Endodermal cell (in vitro differentiated cells): ENCODE data around the gene LRRC26. TPM values are rescaled to one million over a fixed set of nuclear protein-coding genes. Genes with fewer than 3 reads are reported as not detected.

ENCODE experiments used
- DNase-seq: peaks from one replicate; pipeline ENCODE4 v3.0.0-alpha.2; 2017
- H3K27ac ChIP-seq: 2 replicates; pipeline ENCODE4 v1.5.1; 2013; ENCODE audit warnings: mild to moderate bottlenecking, low read depth, low read length, moderate library complexity
- H3K27me3 ChIP-seq: 2 replicates; pipeline ENCODE4 v1.6.1; 2013; ENCODE audit warnings: mild to moderate bottlenecking, low read length, moderate library complexity; ENCODE audit not compliant: insufficient read depth, control insufficient read depth, poor library complexity, severe bottlenecking
- H3K36me3 ChIP-seq: 2 replicates; pipeline ENCODE4 v1.7.0; 2013; ENCODE audit warnings: mild to moderate bottlenecking, low read length, moderate library complexity; ENCODE audit not compliant: control insufficient read depth, insufficient read depth
- H3K4me1 ChIP-seq: one replicate; pipeline ENCODE4 v1.7.0; 2013; ENCODE audit warnings: low read length; ENCODE audit not compliant: control insufficient read depth, insufficient read depth
- H3K4me3 ChIP-seq: 2 replicates; pipeline ENCODE4 v1.5.1; 2013; ENCODE audit warnings: mild to moderate bottlenecking, low read length, moderate library complexity
- H3K9ac ChIP-seq: 2 replicates; pipeline ENCODE4 v1.6.1; 2013; ENCODE audit warnings: mild to moderate bottlenecking, low read length, moderate library complexity; ENCODE audit not compliant: poor library complexity, severe bottlenecking; ENCODE audit errors: extremely low read depth
- H3K9me3 ChIP-seq: 2 replicates; pipeline ENCODE4 v1.6.1; 2013; ENCODE audit warnings: mild to moderate bottlenecking, low read length, moderate library complexity; ENCODE audit not compliant: control insufficient read depth
- H3K27ac Mint-ChIP-seq: 2 replicates; pipeline ENCODE4 v1.8.0; 2020; ENCODE audit warnings: mixed read lengths
- H3K27me3 Mint-ChIP-seq: 2 replicates; pipeline ENCODE4 v1.8.0; 2021; ENCODE audit warnings: mild to moderate bottlenecking, mixed read lengths; ENCODE audit not compliant: insufficient read depth
- H3K36me3 Mint-ChIP-seq: 2 replicates; pipeline ENCODE4 v1.8.0; 2020; ENCODE audit warnings: low read depth, mixed read lengths
- H3K4me1 Mint-ChIP-seq: 2 replicates; pipeline ENCODE4 v1.8.0; 2020; ENCODE audit warnings: mixed read lengths
- H3K4me3 Mint-ChIP-seq: 2 replicates; pipeline ENCODE4 v1.8.0; 2020; ENCODE audit warnings: mild to moderate bottlenecking, moderate library complexity, mixed read lengths
- H3K9me3 Mint-ChIP-seq: 2 replicates; pipeline ENCODE4 v1.8.0; 2020; ENCODE audit warnings: mild to moderate bottlenecking, mixed read lengths
- WGBS, 2 experiments: methylation state at CpG; one replicate each; pipeline versions ENCODE4 v1.1.5 to v1.1.7; 2013; ENCODE audit warnings: missing lambda C conversion rate in 2 of 2, mixed read lengths in 1 of 2; ENCODE audit not compliant: insufficient coverage in 1 of 2, insufficient read length in 1 of 2; 5-methylcytosine and 5-hydroxymethylcytosine counted together
- total RNA-seq, 2 donors: library from RNA; stranded (reverse); fragmentation: NEBNext Ultra II Directional in 1 of 2; extraction: Animal tissue kit (Norgen Biotek cat#: 25700) in 1 of 2; gene quantifications; 2 replicates in 1 of 2; 3 replicates in 1 of 2; pipeline ENCODE4 v1.2.1, GENCODE V29; 2021
- TF ChIP-seq, protein P1 (sequence below): fragments of 200-600 bp; sonication (generic); conservative IDR thresholded peaks from 2 replicates; pipeline ENCODE4 v1.5.0; 2021; ENCODE audit warnings: antibody characterized with exemption, mild to moderate bottlenecking

The LRRC26 gene
- total RNA-seq, 2 donors from 2014 or later: 0.53 TPM; not detected in 1

DNA sequence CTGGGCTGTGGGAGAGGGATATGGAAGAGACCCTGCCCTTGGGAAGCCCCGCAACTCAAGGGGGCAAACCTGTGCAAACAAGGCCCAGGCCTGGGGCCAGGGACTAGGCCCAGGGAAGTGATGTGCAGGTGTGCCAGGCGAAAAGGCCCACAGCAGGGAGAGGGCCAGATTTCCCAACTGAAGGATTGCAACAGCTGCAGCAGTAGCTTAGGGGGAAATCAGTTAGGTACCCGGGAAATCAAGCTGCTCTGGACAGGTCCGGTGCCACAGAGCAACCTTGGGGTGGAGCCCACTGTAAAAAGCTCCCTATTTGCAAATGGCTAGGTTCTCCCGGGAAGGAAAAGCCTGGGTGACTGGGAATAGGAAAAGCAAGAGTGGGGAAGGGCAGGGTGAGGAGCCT is 20.5 kb downstream of the LRRC26 start:
- H3K4me3 ChIP-seq: no peak overlapping the region
- Mint-ChIP-seq H3K4me1 (no peaks in the 10 kb centered on the region), H3K36me3 (no peaks in the 10 kb centered on the region), H3K9me3 (no peaks in the 10 kb centered on the region), H3K27me3 (peaks cover 14% of the 10 kb centered on the region), H3K27ac (no peak overlapping the region), H3K4me3 (no peak overlapping the region)
- no peaks in the 10 kb centered on the region for H3K36me3 ChIP-seq
- H3K4me1 ChIP-seq: no peaks in the 10 kb centered on the region
- DNase-seq: no peak
- peaks cover 14% of the 10 kb centered on the region for H3K27me3 ChIP-seq
- TF ChIP-seq, protein P1, sequence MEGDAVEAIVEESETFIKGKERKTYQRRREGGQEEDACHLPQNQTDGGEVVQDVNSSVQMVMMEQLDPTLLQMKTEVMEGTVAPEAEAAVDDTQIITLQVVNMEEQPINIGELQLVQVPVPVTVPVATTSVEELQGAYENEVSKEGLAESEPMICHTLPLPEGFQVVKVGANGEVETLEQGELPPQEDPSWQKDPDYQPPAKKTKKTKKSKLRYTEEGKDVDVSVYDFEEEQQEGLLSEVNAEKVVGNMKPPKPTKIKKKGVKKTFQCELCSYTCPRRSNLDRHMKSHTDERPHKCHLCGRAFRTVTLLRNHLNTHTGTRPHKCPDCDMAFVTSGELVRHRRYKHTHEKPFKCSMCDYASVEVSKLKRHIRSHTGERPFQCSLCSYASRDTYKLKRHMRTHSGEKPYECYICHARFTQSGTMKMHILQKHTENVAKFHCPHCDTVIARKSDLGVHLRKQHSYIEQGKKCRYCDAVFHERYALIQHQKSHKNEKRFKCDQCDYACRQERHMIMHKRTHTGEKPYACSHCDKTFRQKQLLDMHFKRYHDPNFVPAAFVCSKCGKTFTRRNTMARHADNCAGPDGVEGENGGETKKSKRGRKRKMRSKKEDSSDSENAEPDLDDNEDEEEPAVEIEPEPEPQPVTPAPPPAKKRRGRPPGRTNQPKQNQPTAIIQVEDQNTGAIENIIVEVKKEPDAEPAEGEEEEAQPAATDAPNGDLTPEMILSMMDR: no peak
- no peak overlapping the region for H3K27ac ChIP-seq
- WGBS, 2 experiments: 81 to 83% methylated on average over 5 of the region's 5 CpGs
- H3K9ac ChIP-seq: no peak overlapping the region
- no peaks in the 10 kb centered on the region for H3K9me3 ChIP-seq

- no peaks in the 10 kb centered on the region for H3K36me3 ChIP-seq
- H3K9ac ChIP-seq: no peak overlapping the region
- no peaks in the 10 kb centered on the region for H3K9me3 Mint-ChIP-seq
- TF ChIP-seq, protein P1: no peak
- H3K4me3 ChIP-seq: no peak overlapping the region
- peaks cover 20% of the 10 kb centered on the region for H3K27me3 ChIP-seq
- H3K27ac ChIP-seq: no peak overlapping the region
- H3K4me3 Mint-ChIP-seq: no peak overlapping the region
- peaks cover 21% of the 10 kb centered on the region for H3K27me3 Mint-ChIP-seq
- no peaks in the 10 kb centered on the region for H3K4me1 ChIP-seq
- H3K4me1 Mint-ChIP-seq: no peaks in the 10 kb centered on the region
- no peaks in the 10 kb centered on the region for H3K9me3 ChIP-seq
- H3K27ac Mint-ChIP-seq: no peak overlapping the region
- WGBS, 2 experiments: 90% methylated on average over 15 to 19 of the region's 19 CpGs
- DNase-seq: no peak
- no peaks in the 10 kb centered on the region for H3K36me3 Mint-ChIP-seq
Observed at GRCh38 chr9:137148661-137149060, 21.2 kb downstream of the LRRC26 start.

- H3K9me3 ChIP-seq: no peaks in the 10 kb centered on the region
- Mint-ChIP-seq H3K27ac (no peak overlapping the region), H3K36me3 (no peaks in the 10 kb centered on the region), H3K4me3 (no peak overlapping the region), H3K9me3 (no peaks in the 10 kb centered on the region), H3K4me1 (no peaks in the 10 kb centered on the region), H3K27me3 (peaks cover 25% of the 10 kb centered on the region)
- H3K27ac ChIP-seq: no peak overlapping the region
- no peak overlapping the region for H3K4me3 ChIP-seq
- no peaks in the 10 kb centered on the region for H3K36me3 ChIP-seq
- H3K27me3 ChIP-seq: peaks cover 24% of the 10 kb centered on the region
- TF ChIP-seq, protein P1: no peak
- no peak overlapping the region for H3K9ac ChIP-seq
- WGBS, 2 experiments: 80 to 84% methylated on average over 24 to 27 of the region's 27 CpGs
- H3K4me1 ChIP-seq: no peaks in the 10 kb centered on the region
- no peak for DNase-seq
Observed at GRCh38 chr9:137148242-137148641, 21.6 kb downstream of the LRRC26 start.
